ENCODE results near the gene DOCK2.

DNA sequence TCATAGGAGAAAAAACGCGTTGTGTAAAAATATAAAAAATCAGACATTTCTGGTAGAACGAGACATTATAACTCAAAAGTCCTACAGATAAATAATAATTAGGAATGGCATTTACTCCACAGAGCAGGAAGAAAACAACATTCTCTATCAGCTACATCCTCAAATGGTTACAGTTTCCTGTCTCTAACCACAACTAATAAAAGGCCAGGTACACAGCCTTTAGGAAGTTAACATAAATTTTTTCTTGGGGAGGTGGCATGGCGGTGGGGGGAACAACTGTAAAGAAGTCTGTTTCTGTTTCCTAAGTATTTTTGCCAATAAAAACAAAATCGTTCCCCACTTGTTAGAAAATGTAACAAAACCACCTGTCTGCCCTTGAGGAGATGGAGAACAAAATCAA lies 298.7 kb downstream of the DOCK2 start:
- TF ChIP-seq, protein P1, sequence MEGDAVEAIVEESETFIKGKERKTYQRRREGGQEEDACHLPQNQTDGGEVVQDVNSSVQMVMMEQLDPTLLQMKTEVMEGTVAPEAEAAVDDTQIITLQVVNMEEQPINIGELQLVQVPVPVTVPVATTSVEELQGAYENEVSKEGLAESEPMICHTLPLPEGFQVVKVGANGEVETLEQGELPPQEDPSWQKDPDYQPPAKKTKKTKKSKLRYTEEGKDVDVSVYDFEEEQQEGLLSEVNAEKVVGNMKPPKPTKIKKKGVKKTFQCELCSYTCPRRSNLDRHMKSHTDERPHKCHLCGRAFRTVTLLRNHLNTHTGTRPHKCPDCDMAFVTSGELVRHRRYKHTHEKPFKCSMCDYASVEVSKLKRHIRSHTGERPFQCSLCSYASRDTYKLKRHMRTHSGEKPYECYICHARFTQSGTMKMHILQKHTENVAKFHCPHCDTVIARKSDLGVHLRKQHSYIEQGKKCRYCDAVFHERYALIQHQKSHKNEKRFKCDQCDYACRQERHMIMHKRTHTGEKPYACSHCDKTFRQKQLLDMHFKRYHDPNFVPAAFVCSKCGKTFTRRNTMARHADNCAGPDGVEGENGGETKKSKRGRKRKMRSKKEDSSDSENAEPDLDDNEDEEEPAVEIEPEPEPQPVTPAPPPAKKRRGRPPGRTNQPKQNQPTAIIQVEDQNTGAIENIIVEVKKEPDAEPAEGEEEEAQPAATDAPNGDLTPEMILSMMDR (IDR thresholded peaks at IDR 0.05; ENCODE audit: borderline replicate concordance, extremely low read depth, low read length, poor library complexity, severe bottlenecking): no peak
- TF ChIP-seq EZH2 (IDR thresholded peaks at IDR 0.05; ENCODE audit: borderline replicate concordance, low read depth, low read length, severe bottlenecking): no peak
